ENCODE data around the gene BCL2L11. TPM values are rescaled to one million over a fixed set of nuclear protein-coding genes. Genes with fewer than 3 reads are reported as not detected.

The BCL2L11 gene
- 0.98 and 1.1 TPM in 2 replicates for total RNA-seq

GRCh38 chr2:111120253-111121027 lies at the start of gene BCL2L11:
TSS of gene BCL2L11 (plus strand) at chr2:111120914. CDS start at chr2:111123746, 2,832 bp downstream.

